Hepatocyte (in vitro differentiated cells): Measurements from ENCODE around the gene TMEM89. TPM values are rescaled to one million over a fixed set of nuclear protein-coding genes. Genes with fewer than 3 reads are reported as not detected.

ENCODE experiments used
- DNase-seq: peaks from one replicate; pipeline ENCODE4 v3.0.0-alpha.2; 2016; ENCODE audit warnings: low spot score
- H2AFZ ChIP-seq: fragments of 200-600 bp; sonication (generic); 2 replicates; pipeline ENCODE4 v1.6.0; 2016; ENCODE audit warnings: antibody characterized with exemption, mild to moderate bottlenecking
- H3K27ac ChIP-seq: fragments of 200-600 bp; sonication (generic); 2 replicates; pipeline ENCODE4 v1.5.1; 2016; ENCODE audit warnings: mild to moderate bottlenecking
- H3K27me3 ChIP-seq: fragments of 200-600 bp; sonication (generic); 2 replicates; pipeline ENCODE4 v1.6.1; 2016
- H3K36me3 ChIP-seq: fragments of 200-600 bp; sonication (generic); replicated peaks from 2 replicates; pipeline ENCODE4 v1.5.1; 2016; ENCODE audit warnings: low read depth; ENCODE audit not compliant: insufficient read depth
- H3K4me1 ChIP-seq: fragments of 200-600 bp; sonication (generic); 2 replicates; pipeline ENCODE4 v1.5.1; 2016; ENCODE audit warnings: mild to moderate bottlenecking, moderate library complexity; ENCODE audit not compliant: insufficient read depth
- H3K4me2 ChIP-seq: fragments of 200-600 bp; sonication (generic); 2 replicates; pipeline ENCODE4 v1.6.0; 2016
- H3K4me3 ChIP-seq: fragments of 200-600 bp; sonication (generic); 2 replicates; pipeline ENCODE4 v1.5.1; 2016; ENCODE audit warnings: mild to moderate bottlenecking
- H3K79me2 ChIP-seq: fragments of 200-600 bp; sonication (generic); 2 replicates; pipeline ENCODE4 v1.6.0; 2017; ENCODE audit warnings: mild to moderate bottlenecking
- H3K9me2 ChIP-seq: fragments of 200-600 bp; sonication (generic); replicated peaks from 2 replicates; pipeline ENCODE4 v1.6.0; 2017; ENCODE audit warnings: mild to moderate bottlenecking; ENCODE audit not compliant: insufficient read depth
- H3K9me3 ChIP-seq: fragments of 200-600 bp; sonication (generic); 2 replicates; pipeline ENCODE4 v1.5.1; 2016; ENCODE audit warnings: low read depth, mild to moderate bottlenecking
- H4K20me1 ChIP-seq: fragments of 200-600 bp; sonication (generic); 2 replicates; pipeline ENCODE4 v1.6.0; 2016; ENCODE audit warnings: mild to moderate bottlenecking; ENCODE audit not compliant: insufficient read depth, poor library complexity, severe bottlenecking
- CTCF ChIP-seq: fragments of 200-600 bp; sonication (generic); IDR thresholded peaks from 2 replicates; pipeline ENCODE4 v1.5.1; 2016; ENCODE audit warnings: antibody characterized with exemption, mild to moderate bottlenecking; ENCODE audit not compliant: poor library complexity
- EZH2 ChIP-seq: fragments of 200-600 bp; sonication (generic); IDR thresholded peaks from 2 replicates; pipeline ENCODE4 v1.6.1; 2016; ENCODE audit warnings: antibody characterized with exemption, mild to moderate bottlenecking, borderline replicate concordance
- EZH2phosphoT487 ChIP-seq: fragments of 200-600 bp; sonication (generic); IDR thresholded peaks from one replicate; pipeline ENCODE4 v1.6.1; 2018; ENCODE audit warnings: antibody characterized with exemption, mild to moderate bottlenecking, low read depth, moderate library complexity; ENCODE audit not compliant: unreplicated experiment, severe bottlenecking
- WGBS: methylation state at CpG from one replicate; pipeline ENCODE4 v1.1.6; 2016; ENCODE audit warnings: low lambda C conversion rate; ENCODE audit errors: missing lambda C conversion rate; 5-methylcytosine and 5-hydroxymethylcytosine counted together
- polyA plus RNA-seq: library from polyadenylated mRNA; unstranded; fragments of >200 nt; fragmentation: Nextera tagmentation; extraction: Ambion mirVana; gene quantifications from 2 replicates; pipeline ENCODE4 v1.2.1, GENCODE V29; 2016
- total RNA-seq: library from RNA; depleted of rRNA; stranded (reverse); fragments of >200 nt; gene quantifications from 2 replicates; pipeline ENCODE4 v1.2.3, GENCODE V29; 2014

The TMEM89 gene
- total and polyA plus RNA-seq, 2 experiments from 2014 or later, result not detected

GRCh38 chr3:48592519-48593087 is 29.0 kb downstream of the TMEM89 start:
- Histone ChIP-seq H3K4me1 (peaks cover 28% of the 10 kb centered on the region), H3K4me2 (no peak overlapping the region), H3K79me2 (no peaks in the 10 kb centered on the region), H3K4me3 (no peak overlapping the region), H3K27me3 (no peaks in the 10 kb centered on the region), H2AFZ (no peak overlapping the region), H3K36me3 (no peaks in the 10 kb centered on the region), H4K20me1 (no peaks in the 10 kb centered on the region), H3K27ac (no peak overlapping the region), H3K9me2 (no peaks in the 10 kb centered on the region), H3K9me3 (no peaks in the 10 kb centered on the region)
- no peak for DNase-seq
- TF ChIP-seq EZH2, result no peak
- no peak for TF ChIP-seq CTCF
- TF ChIP-seq EZH2phosphoT487, result no peak
- 92% methylated on average over 20 of the region's 21 CpGs for WGBS

- Histone ChIP-seq H4K20me1 (no peaks in the 10 kb centered on the region), H3K27me3 (no peaks in the 10 kb centered on the region), H3K36me3 (no peaks in the 10 kb centered on the region), H3K4me3 (no peak overlapping the region), H3K9me2 (no peaks in the 10 kb centered on the region), H3K79me2 (no peaks in the 10 kb centered on the region), H3K9me3 (no peaks in the 10 kb centered on the region), H3K4me1 (peaks cover 22% of the 10 kb centered on the region), H3K27ac (no peak overlapping the region), H2AFZ (no peak overlapping the region), H3K4me2 (no peak overlapping the region)
- WGBS, result 95% methylated on average over 22 of the region's 22 CpGs
- TF ChIP-seq CTCF, result no peak
- TF ChIP-seq EZH2, result no peak
- TF ChIP-seq EZH2phosphoT487, result no peak
- no peak for DNase-seq
These were observed 29.6 kb downstream of the TMEM89 start for GRCh38 chr3:48591886-48592518.

GRCh38 chr3:48591436-48591835 is 30.1 kb downstream of the TMEM89 start:
- Histone ChIP-seq H3K79me2 (no peaks in the 10 kb centered on the region), H3K4me1 (peaks cover 18% of the 10 kb centered on the region), H3K4me3 (no peak overlapping the region), H3K27me3 (no peaks in the 10 kb centered on the region), H4K20me1 (no peaks in the 10 kb centered on the region), H3K4me2 (no peak overlapping the region), H3K36me3 (no peaks in the 10 kb centered on the region), H3K27ac (no peak overlapping the region), H2AFZ (no peak overlapping the region), H3K9me2 (no peaks in the 10 kb centered on the region), H3K9me3 (no peaks in the 10 kb centered on the region)
- 95% methylated on average over 14 of the region's 14 CpGs for WGBS
- DNase-seq, result no peak
- no peak for TF ChIP-seq EZH2phosphoT487
- no peak for TF ChIP-seq CTCF
- no peak for TF ChIP-seq EZH2

DNA sequence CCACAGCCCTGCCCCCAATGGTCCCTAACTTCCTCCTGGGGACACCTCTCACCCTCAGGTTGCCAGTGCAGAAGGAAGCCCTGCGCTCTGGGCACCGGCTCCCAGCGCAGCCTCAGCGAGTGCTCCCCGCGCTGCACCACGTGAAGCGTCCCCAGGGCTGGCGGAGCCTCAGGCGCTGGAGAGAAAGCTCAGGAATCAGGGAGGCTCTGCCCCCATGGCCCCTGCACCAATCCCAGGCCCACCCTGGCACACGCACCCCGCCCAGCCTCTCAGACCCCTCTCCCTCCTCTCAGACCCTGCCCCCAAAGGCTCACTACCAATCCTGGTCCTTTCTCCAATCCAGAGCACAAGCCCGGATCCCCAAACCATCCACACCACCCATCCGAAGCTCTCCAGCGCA is 33.3 kb downstream of the TMEM89 start:
- no peak for TF ChIP-seq EZH2phosphoT487
- TF ChIP-seq EZH2, result no peak
- TF ChIP-seq CTCF, result no peak
- Histone ChIP-seq H2AFZ (no peak overlapping the region), H3K4me1 (no peaks in the 10 kb centered on the region), H3K36me3 (no peaks in the 10 kb centered on the region), H3K9me2 (no peaks in the 10 kb centered on the region), H4K20me1 (no peaks in the 10 kb centered on the region), H3K79me2 (no peaks in the 10 kb centered on the region), H3K4me3 (no peak overlapping the region), H3K4me2 (no peak overlapping the region), H3K9me3 (no peaks in the 10 kb centered on the region), H3K27me3 (no peaks in the 10 kb centered on the region), H3K27ac (no peak overlapping the region)
- WGBS, result 96% methylated on average over 11 of the region's 15 CpGs
- no peak for DNase-seq
